Neural cell (in vitro differentiated cells): ENCODE data around the gene TRAPPC2L. TPM values are rescaled to one million over a fixed set of nuclear protein-coding genes. Genes with fewer than 3 reads are reported as not detected.
"Not testable (repeated sequence)": the region's sequence is repeated elsewhere in the genome, so short reads cannot be mapped to it uniquely, and the experiment has no call there.

Source experiments
- H2AFZ ChIP-seq: fragments of 200-600, 300-800 bp; sonication (generic), shearing (Covaris generic); 2 replicates; pipeline ENCODE4 v1.6.0; 2014; ENCODE audit warnings: low read depth, mild to moderate bottlenecking, antibody characterized with exemption, low read length, moderate library complexity
- H3F3A ChIP-seq: fragments of 200-600 bp; shearing (Covaris generic); 2 replicates; pipeline ENCODE4 v1.6.1; 2016; ENCODE audit warnings: mild to moderate bottlenecking, moderate library complexity, mixed read lengths, antibody characterized with exemption, low read length; ENCODE audit not compliant: insufficient read depth, poor library complexity, severe bottlenecking
- H3K27ac ChIP-seq: fragments of 200-600, 300-800 bp; sonication (generic), shearing (Covaris generic); 2 replicates; pipeline ENCODE4 v1.5.1; 2014; ENCODE audit warnings: mild to moderate bottlenecking, low read length, moderate library complexity
- H3K27me3 ChIP-seq: fragments of 300-800, 200-600 bp; sonication (generic), shearing (Covaris generic); 2 replicates; pipeline ENCODE4 v1.6.0; 2014; ENCODE audit warnings: mild to moderate bottlenecking, low read depth, low read length, moderate library complexity; ENCODE audit not compliant: insufficient read depth
- H3K36me3 ChIP-seq: fragments of 300-800, 200-600 bp; sonication (generic), shearing (Covaris generic); 2 replicates; pipeline ENCODE4 v1.5.1; 2014; ENCODE audit warnings: mild to moderate bottlenecking, antibody characterized with exemption, low read length, moderate library complexity; ENCODE audit not compliant: insufficient read depth
- H3K4me2 ChIP-seq: fragments of 300-800, 200-600 bp; sonication (generic), shearing (Covaris generic); 2 replicates; pipeline ENCODE4 v1.6.0; 2014; ENCODE audit warnings: mild to moderate bottlenecking, low read length
- H3K4me3 ChIP-seq: fragments of 300-800, 200-600 bp; sonication (generic), shearing (Covaris generic); 2 replicates; pipeline ENCODE4 v1.5.1; 2014; ENCODE audit warnings: mild to moderate bottlenecking, low read length, moderate library complexity
- H3K79me2 ChIP-seq: fragments of 200-600 bp; shearing (Covaris generic); replicated peaks from 2 replicates; pipeline ENCODE4 v1.6.0; 2014; ENCODE audit warnings: mild to moderate bottlenecking, low read length, moderate library complexity; ENCODE audit not compliant: insufficient read depth
- H3K9ac ChIP-seq: fragments of 300-800, 200-600 bp; sonication (generic), shearing (Covaris generic); 2 replicates; pipeline ENCODE4 v1.6.1; 2016; ENCODE audit warnings: mild to moderate bottlenecking, low read length, mixed read lengths
- H3K9me2 ChIP-seq: fragments of 200-600 bp; shearing (Covaris generic); 2 replicates; pipeline ENCODE4 v1.6.1; 2016; ENCODE audit warnings: mild to moderate bottlenecking, low read length, mixed read lengths; ENCODE audit not compliant: insufficient read depth
- H3K9me3 ChIP-seq: fragments of 200-600, 300-800 bp; sonication (generic), shearing (Covaris generic); 2 replicates; pipeline ENCODE4 v1.6.1; 2016; ENCODE audit warnings: mild to moderate bottlenecking, mixed run types, low read length, moderate library complexity, mixed read lengths
- H4K20me1 ChIP-seq: fragments of 200-600 bp; shearing (Covaris generic); 2 replicates; pipeline ENCODE4 v1.6.1; 2016; ENCODE audit warnings: mild to moderate bottlenecking, mixed run types; ENCODE audit not compliant: insufficient read depth
- CTCF ChIP-seq: fragments of 450-650 bp; IDR thresholded peaks from 2 replicates; pipeline ENCODE4 v1.5.1; 2014; ENCODE audit warnings: antibody characterized with exemption, mild to moderate bottlenecking, moderate library complexity; ENCODE audit not compliant: poor library complexity, severe bottlenecking
- EP300 ChIP-seq: fragments of 450-650 bp; conservative IDR thresholded peaks from 2 replicates; pipeline ENCODE4 v1.6.1; 2014; ENCODE audit warnings: antibody characterized with exemption, mild to moderate bottlenecking, moderate library complexity; ENCODE audit not compliant: poor library complexity, severe bottlenecking
- EZH2 ChIP-seq: fragments of 200-600, 300-800 bp; shearing (Covaris generic), sonication (generic); IDR thresholded peaks from 2 replicates; pipeline ENCODE4 v1.6.1; 2014; ENCODE audit warnings: antibody characterized with exemption, low read length, borderline replicate concordance, mild to moderate bottlenecking; ENCODE audit not compliant: insufficient read depth, poor library complexity, severe bottlenecking
- MXI1 ChIP-seq: fragments of 450-650 bp; conservative IDR thresholded peaks from 2 replicates; pipeline ENCODE4 v1.6.1; 2014; ENCODE audit warnings: antibody characterized with exemption, mild to moderate bottlenecking; ENCODE audit not compliant: poor library complexity, severe bottlenecking
- POLR2AphosphoS5 ChIP-seq: IDR thresholded peaks from 2 replicates; pipeline ENCODE4 v1.6.1; 2012
- RAD21 ChIP-seq: fragments of 450-650 bp; conservative IDR thresholded peaks from 2 replicates; pipeline ENCODE4 v1.6.1; 2014; ENCODE audit warnings: antibody characterized with exemption, mild to moderate bottlenecking, moderate library complexity
- REST ChIP-seq: IDR thresholded peaks from 2 replicates; pipeline ENCODE4 v1.6.1; 2012; ENCODE audit warnings: borderline replicate concordance
- SMC3 ChIP-seq: fragments of 450-650 bp; conservative IDR thresholded peaks from 2 replicates; pipeline ENCODE4 v1.6.1; 2014; ENCODE audit warnings: antibody characterized with exemption, mild to moderate bottlenecking, moderate library complexity; ENCODE audit not compliant: poor library complexity
- TAF1 ChIP-seq: IDR thresholded peaks from 2 replicates; pipeline ENCODE4 v1.6.1; 2012; ENCODE audit warnings: low read depth
- polyA plus RNA-seq: library from polyadenylated mRNA; depleted of rRNA; stranded (reverse); fragments of >200 nt; gene quantifications from 2 replicates; pipeline ENCODE4 v1.2.3, GENCODE V29; 2014

Gene TRAPPC2L
- polyA plus RNA-seq, 1 donor from 2014 or later, result 70.2 TPM

DNA sequence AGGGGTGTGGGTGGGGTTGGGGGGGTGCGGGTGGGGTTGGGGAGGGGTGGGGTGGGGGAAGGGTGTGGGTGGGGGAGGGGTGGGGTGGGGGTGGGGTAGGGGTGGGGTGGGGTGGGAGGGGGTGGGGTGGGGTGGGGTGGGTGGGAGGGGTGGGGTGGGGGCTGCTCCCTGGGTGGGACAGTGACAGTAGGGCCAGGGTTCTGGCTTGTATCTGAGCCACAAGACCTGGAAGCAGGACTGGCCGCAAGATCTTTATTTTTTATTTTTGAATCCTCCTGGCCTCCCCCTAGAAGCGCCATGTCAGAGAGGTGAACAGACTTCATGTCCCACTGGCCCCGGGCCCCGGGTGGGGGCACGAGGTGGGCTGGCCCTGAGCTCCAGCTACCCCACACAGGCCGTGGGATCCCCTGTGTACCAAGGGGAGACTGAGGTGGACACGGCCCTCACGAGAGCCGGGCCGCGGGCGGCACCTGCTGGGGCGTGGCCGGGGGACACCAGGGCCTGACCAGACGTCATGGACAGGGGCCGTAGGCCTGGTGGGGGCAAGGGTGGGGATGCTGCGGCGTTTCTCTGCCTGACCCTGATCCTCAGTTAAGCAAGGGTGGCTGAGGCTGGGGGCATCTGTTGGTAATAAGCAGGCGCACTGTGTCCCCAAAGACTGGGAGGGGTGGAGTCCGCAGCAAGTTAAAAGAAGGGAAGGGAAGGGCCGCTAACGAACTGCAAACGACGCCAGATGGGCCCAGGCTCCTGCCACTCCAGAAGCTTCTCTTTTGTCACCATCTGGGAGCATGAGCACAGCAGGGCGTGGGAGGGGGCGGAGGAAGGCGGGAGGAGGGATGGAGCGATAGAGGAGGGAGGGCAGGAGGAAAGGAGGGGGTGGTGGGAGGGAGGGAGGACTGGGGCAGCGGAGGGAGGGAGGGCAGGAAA is 31.8 kb downstream of the TRAPPC2L start:
- H3K27ac ChIP-seq, result no peak overlapping the region
- no peaks in the 10 kb centered on the region for H3K79me2 ChIP-seq
- H3K9ac ChIP-seq, result no peak overlapping the region
- H3K36me3 ChIP-seq, result no peaks in the 10 kb centered on the region
- no peaks in the 10 kb centered on the region for H3K9me2 ChIP-seq
- H3K27me3 ChIP-seq, result no peaks in the 10 kb centered on the region
- no peaks in the 10 kb centered on the region for H3F3A ChIP-seq
- H3K4me3 ChIP-seq, result no peak overlapping the region
- H4K20me1 ChIP-seq, result no peaks in the 10 kb centered on the region
- no peak overlapping the region for H3K4me2 ChIP-seq
- no peaks in the 10 kb centered on the region for H3K9me3 ChIP-seq
- H2AFZ ChIP-seq, result no peak overlapping the region
- no peak for TF ChIP-seq MXI1
- TF ChIP-seq EP300, result no peak
- no peak for TF ChIP-seq SMC3
- TF ChIP-seq RAD21, result no peak
- TF ChIP-seq CTCF, result no peak
- no peak for TF ChIP-seq REST
- no peak for TF ChIP-seq POLR2AphosphoS5
- TF ChIP-seq EZH2, result no peak
- no peak for TF ChIP-seq TAF1

GRCh38 chr16:88889702-88890352 is 32.9 kb downstream of the TRAPPC2L start:
- not testable (repeated sequence) for H3K9me3 ChIP-seq, H3K4me3 ChIP-seq, H3K79me2 ChIP-seq, H2AFZ ChIP-seq, H3K4me2 ChIP-seq, H3K27me3 ChIP-seq, H3K36me3 ChIP-seq, H3F3A ChIP-seq, H3K9ac ChIP-seq, H3K9me2 ChIP-seq, H3K27ac ChIP-seq, H4K20me1 ChIP-seq
